SKM-1 treated with dmso at 0.1 percent for 144 hours (cell line): ENCODE measurements around the gene SRA1.

Source experiments
- DNase-seq: peaks from one replicate; lab custom pipeline; 2025; ENCODE audit not compliant: unreplicated experiment; lab: John Stamatoyannopoulos, UW

The SRA1 gene

GRCh38 chr5:140571105-140571504, 13.8 kb upstream of the SRA1 start:
- DNase-seq, result no peak

GRCh38 chr5:140570488-140570887, 13.2 kb upstream of the SRA1 start:
- no peak for DNase-seq

GRCh38 chr5:140570058-140570457, 12.8 kb upstream of the SRA1 start:
- no peak for DNase-seq

- no peak for DNase-seq
Observed at GRCh38 chr5:140569197-140569596, 11.9 kb upstream of the SRA1 start.

- DNase-seq, result no peak
Observed at GRCh38 chr5:140568443-140569063, 11.3 kb upstream of the SRA1 start.

- no peak for DNase-seq
Observed at GRCh38 chr5:140567871-140568270, 10.6 kb upstream of the SRA1 start.

GRCh38 chr5:140567136-140567818, 10.0 kb upstream of the SRA1 start:
- no peak for DNase-seq

GRCh38 chr5:140566665-140567064, 9.4 kb upstream of the SRA1 start:
- no peak for DNase-seq

- DNase-seq, result no peak
Observed at GRCh38 chr5:140565780-140566095, 8.5 kb upstream of the SRA1 start.

- no peak for DNase-seq
Observed at GRCh38 chr5:140565024-140565779, 7.9 kb upstream of the SRA1 start.

GRCh38 chr5:140564196-140565023, 7.1 kb upstream of the SRA1 start, which contains the start of the genes APBB3 and SLC35A4:
Gene APBB3 (minus strand): TSS chr5:140564598. CDS start chr5:140564245, 353 bp downstream.
Gene SLC35A4 (plus strand): TSS chr5:140564828. CDS start chr5:140567170, 2,342 bp downstream.
- peak; percentile 95 for DNase-seq

- DNase-seq, result no peak
Observed at GRCh38 chr5:140563596-140563995, 6.3 kb upstream of the SRA1 start.

- no peak for DNase-seq
Observed at GRCh38 chr5:140561753-140562523, 4.7 kb upstream of the SRA1 start.

- DNase-seq, result no peak
Observed at GRCh38 chr5:140560227-140560626, 3.0 kb upstream of the SRA1 start.

GRCh38 chr5:140558542-140558941, 1.3 kb upstream of the SRA1 start:
- DNase-seq, result no peak

- DNase-seq, result no peak
Observed at GRCh38 chr5:140557965-140558364, 692 bp upstream of the SRA1 start.

- peak; percentile 35 for DNase-seq
Observed at GRCh38 chr5:140556438-140556837, 835 bp downstream of the SRA1 start.

- no peak for DNase-seq
Observed at GRCh38 chr5:140555747-140556312, 1.4 kb downstream of the SRA1 start.

GRCh38 chr5:140554454-140554853, 2.8 kb downstream of the SRA1 start:
- DNase-seq, result no peak

GRCh38 chr5:140553657-140554056, 3.6 kb downstream of the SRA1 start:
- peak; percentile 35 for DNase-seq
